IPS DF 4.7 (cell line): ENCODE measurements around the gene ZSCAN9.
A peak's percentile ranks its signal among the peaks of the same experiment; 100 is the strongest.

ENCODE experiments used
- DNase-seq: peaks from one replicate; pipeline ENCODE4 v3.0.0-alpha.2; 2013; ENCODE audit warnings: low spot score; ENCODE audit errors: extremely low read depth

ZSCAN9 gene

GRCh38 chr6:28266962-28267694, 42.1 kb downstream of the ZSCAN9 start, which contains the start of gene ZSCAN26:
ZSCAN26 (plus strand) TSS chr6:28267143; CDS start chr6:28271920, 4,777 bp downstream.
- DNase-seq = peak; percentile 66

- no peak for DNase-seq
Observed at GRCh38 chr6:28267695-28268059, 42.6 kb downstream of the ZSCAN9 start.

GRCh38 chr6:28269492-28269891, 44.4 kb downstream of the ZSCAN9 start:
- no peak for DNase-seq

GRCh38 chr6:28274888-28275287, 49.8 kb downstream of the ZSCAN9 start:
- DNase-seq = no peak

GRCh38 chr6:28277746-28278145, 52.7 kb downstream of the ZSCAN9 start:
- no peak for DNase-seq

DNA sequence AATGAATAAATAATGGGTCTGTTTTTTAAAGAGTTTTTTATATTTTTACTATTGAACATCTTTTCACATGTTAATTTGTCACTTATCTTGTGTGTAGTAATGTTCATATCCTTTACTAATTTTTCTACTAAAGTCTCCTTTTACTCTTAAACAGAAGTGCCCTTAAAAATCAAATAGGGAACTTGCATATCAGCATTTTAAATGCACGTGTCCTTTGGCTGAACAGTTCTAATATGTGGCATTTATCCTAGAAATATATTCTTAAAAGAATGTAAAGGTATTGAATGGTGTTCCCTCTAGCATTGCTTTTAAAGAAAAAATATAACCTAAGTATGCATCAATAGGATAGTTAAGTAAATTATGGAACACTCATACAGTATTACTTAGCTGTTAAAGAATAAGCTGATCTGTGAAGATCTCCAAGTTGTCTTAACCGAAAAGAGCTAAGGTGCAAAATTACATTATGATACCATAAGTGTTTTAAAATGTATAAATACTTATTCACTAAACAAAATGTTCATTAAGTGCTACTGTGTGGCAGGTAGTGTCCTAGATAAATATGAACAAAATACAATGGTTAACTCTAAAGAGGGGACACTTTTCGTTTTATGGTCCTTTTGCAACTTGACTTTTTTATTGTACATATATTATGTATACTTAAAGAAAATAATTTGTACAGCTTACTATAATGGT, 55.7 kb downstream of the ZSCAN9 start:
- DNase-seq = no peak

GRCh38 chr6:28281288-28282064, 56.4 kb downstream of the ZSCAN9 start, which contains the start of gene PGBD1:
PGBD1 (plus strand) TSS chr6:28281572; CDS start chr6:28283814, 2,242 bp downstream.
- peak; percentile 11 for DNase-seq

- no peak for DNase-seq
Observed at GRCh38 chr6:28282926-28283325, 57.9 kb downstream of the ZSCAN9 start.
